NCI-H2196 (cell line): ENCODE results near the gene HSPA1B.
A peak's percentile ranks its signal among the peaks of the same experiment; 100 is the strongest.
"Not testable (repeated sequence)": the region's sequence is repeated elsewhere in the genome, so short reads cannot be mapped to it uniquely, and the experiment has no call there.

Experiments
- DNase-seq: peaks from one replicate; lab custom pipeline; 2025; ENCODE audit not compliant: unreplicated experiment; lab: John Stamatoyannopoulos, UW

The HSPA1B gene

DNA sequence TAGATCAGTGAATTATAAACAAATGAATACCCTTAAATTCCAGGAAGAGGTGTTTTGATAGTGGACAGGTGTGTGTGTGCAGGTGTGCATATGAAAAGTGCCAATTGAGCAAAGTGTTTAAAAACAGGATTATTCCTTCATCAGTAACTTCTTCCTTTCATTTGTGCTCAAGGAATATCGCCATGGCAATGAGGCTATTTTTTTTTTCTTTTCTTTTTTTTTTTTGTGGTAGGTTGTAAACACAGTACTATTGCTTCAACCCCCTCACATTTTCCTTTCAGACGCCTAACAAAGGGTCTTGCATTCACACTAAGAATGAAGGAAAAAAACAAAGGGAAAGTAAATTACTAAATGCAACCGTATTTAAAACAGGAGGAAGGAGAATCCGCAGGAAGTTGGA, 2.0 kb upstream of the HSPA1B start:
- DNase-seq: no peak

DNA sequence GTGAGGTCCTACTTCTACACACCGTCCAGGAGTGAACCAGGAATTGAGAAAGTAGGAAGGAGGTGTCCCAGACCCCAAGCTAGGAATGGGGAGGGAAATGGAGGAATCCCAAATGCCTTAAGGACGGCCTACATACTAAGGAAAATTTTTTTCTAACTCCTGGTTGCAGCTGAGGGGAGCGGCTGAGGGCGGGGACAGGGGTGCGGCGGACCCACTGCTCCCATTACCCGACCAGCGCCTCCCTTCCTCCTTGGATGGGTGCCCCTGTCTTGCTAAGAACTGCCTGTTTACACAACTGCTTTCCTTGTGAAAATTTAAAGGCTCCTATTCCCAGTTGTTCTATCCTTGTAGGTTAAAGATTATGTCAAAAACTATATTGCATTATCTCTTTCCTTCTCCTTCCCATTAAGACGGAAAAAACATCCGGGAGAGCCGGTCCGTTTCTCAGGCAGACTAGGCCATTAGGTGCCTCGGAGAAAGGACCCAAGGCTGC, 699 bp upstream of the HSPA1B start:
- DNase-seq: peak; percentile 56

- peak; percentile 44 for DNase-seq
Observed at GRCh38 chr6:31829633-31830283, 2.2 kb downstream of the HSPA1B start.

DNA sequence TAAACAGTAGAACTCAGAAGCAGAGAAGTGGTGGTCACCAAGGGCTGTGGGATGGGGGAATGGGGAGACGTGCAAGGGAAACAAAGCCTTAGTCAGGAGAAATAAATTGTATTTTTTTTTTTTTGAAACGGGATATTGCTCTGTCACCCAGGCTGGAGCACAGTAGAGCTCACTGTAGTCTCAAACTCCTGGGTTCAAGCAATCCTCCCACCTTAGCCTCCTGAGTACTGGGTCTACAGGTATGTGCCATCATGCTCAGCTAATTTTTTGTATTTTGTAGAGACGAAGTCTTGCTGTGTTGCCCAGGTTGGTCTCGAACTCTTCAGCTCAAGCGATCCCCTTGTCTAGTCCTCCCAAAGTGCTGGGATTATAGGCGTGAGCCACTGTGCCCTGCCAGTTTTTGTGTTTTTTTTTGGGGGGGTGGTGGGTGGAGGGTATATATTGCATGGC, 3.4 kb downstream of the HSPA1B start:
- DNase-seq: no peak

GRCh38 chr6:31831350-31832215, 4.0 kb downstream of the HSPA1B start:
- DNase-seq: no peak

- DNase-seq: peak; percentile 94
Observed at GRCh38 chr6:31834367-31835250, 7.1 kb downstream of the HSPA1B start.

- no peak for DNase-seq
Observed at GRCh38 chr6:31836047-31836473, 8.5 kb downstream of the HSPA1B start.

DNA sequence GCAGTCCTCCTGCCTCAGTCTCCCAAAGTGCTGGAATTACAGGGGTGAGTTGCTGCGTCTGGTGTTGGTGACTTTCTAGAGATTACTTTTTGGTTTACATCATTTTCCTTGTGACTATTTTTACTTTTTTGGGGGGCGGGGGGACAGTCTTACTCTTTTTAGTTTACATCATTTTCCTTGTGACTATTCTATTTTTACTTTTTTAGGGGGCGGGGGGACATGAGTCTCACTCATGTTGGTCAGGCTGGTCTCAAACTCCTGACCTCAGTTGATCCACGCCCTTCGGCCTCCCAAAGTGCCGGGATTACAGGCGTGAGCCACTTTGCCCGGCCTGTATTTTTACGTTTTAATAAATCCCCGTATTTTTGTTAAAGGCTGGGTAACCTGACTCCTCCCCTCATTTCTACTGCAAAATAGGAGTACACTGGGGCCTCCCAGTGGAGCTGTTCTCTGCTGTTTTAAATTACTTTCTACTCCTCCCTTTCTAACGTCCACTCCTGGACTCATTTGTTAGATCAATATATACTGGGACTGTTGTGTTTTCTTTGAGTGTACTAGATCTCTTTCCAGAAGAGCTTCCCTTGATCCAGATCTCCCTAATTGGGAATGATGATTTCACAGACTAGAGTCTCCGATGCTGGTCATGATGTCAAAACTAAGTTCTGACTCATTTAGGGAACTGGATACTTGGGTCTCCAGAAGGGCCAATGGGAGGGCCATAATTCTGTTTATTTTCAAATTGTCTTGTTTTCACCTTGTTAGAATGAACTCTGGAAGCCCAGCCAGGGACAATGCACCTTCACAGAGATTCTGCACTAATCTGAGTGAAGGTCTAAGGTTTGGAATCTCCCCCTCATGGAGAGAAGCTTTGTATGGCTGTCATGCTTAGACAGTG, 9.2 kb downstream of the HSPA1B start:
- no peak for DNase-seq

DNA sequence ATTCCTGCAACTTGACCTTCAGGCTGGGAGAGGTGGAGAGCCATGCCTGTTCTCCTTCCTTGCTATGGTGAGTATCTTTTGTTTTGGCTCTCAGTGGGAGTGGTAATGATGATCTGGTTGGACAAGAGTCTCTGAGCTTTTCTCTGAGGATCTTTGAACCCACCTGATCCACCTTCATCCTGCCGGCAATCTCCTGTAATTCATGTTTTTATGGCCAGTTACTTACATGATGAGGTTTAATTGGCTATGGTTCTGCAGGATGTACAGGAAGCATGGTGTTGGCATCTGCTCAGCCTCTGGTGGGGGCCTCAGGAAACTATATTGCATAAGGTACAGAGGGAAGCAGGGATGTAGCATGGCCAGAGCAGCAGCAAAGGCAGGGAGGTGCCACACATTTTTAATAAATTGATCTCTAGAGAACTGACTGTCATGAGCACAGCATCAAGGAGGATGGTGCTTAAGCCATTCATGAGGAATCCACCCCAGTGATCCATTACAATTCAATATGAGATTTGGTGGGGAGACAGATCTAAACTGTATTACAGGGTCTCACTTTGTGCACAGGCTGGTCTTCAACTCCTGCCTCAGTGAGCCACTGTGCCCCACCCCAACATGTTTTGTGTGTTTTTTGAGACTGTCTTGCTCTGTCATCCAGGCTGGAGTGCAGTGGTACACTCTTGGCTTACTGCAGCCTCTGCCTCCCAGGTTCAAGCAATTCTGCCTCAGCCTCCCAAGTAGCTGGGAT, 10.0 kb downstream of the HSPA1B start:
- DNase-seq: no peak

DNA sequence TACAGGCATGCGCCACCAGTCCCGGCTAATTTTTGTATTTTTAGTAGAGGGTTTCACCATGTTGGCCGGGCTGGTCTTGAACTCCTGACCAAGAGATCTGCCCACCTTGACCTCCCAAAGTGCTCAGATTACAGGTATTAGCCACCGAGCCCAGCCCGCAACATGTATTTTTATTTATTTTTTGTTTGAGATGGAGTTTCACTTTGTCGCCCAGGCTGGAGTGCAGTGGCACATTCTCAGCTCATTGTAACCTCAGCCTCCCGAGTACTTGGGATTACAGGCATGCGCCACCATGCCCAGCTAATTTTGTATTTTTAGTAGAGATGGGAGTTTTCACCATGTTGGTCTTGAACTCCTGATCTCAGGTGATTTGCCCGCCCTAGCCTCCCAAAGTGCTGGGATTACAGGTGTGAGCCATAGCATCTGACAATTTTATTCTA, 10.6 kb downstream of the HSPA1B start:
- not testable (repeated sequence) for DNase-seq

GRCh38 chr6:31838968-31839367, 11.4 kb downstream of the HSPA1B start:
- no peak for DNase-seq

- not testable (repeated sequence) for DNase-seq
Observed at GRCh38 chr6:31839779-31840126, 12.2 kb downstream of the HSPA1B start.

DNA sequence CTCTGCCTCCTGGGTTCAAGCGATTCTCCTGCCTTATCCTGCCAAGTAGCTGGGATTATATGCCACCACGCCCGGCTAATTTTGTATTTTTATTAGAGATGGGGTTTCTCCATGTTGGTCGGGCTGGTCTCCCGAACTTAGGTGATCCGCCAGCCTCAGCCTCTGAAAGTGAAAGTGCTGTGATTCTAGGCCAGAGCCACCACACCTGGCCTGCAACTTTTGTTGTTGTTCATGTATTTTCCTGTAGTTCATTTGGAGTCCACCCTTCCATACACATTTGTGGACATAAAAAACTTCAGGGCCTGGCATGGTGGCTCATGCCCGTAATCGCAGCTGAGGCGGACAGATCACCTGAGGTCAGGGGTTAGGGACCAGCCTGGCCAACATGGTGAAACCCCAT, 14.5 kb downstream of the HSPA1B start:
- DNase-seq: no peak

GRCh38 chr6:31844507-31844906, 17.0 kb downstream of the HSPA1B start:
- DNase-seq: no peak

- no peak for DNase-seq
Observed at GRCh38 chr6:31847276-31847978, 19.9 kb downstream of the HSPA1B start.

- DNase-seq: no peak
Observed at GRCh38 chr6:31850765-31851484, 23.4 kb downstream of the HSPA1B start.

- no peak for DNase-seq
Observed at GRCh38 chr6:31851485-31851832, 23.9 kb downstream of the HSPA1B start.

- DNase-seq: not testable (repeated sequence)
Observed at GRCh38 chr6:31851980-31852718, 24.6 kb downstream of the HSPA1B start.
